LNCaP clone FGC (cell line): ENCODE measurements around the gene SLC25A15.
A peak's percentile ranks its signal among the peaks of the same experiment; 100 is the strongest.

Experiments used
- DNase-seq: peaks from one replicate; pipeline ENCODE4 v3.0.0-alpha.2; 2011; ENCODE audit warnings: low read depth
- H3K4me3 ChIP-seq: 2 replicates; pipeline ENCODE4 v1.5.1; 2011; ENCODE audit warnings: mild to moderate bottlenecking, low read depth, low read length, control low read depth
- CTCF ChIP-seq: IDR thresholded peaks from 2 replicates; pipeline ENCODE4 v1.5.1; 2012; ENCODE audit warnings: mild to moderate bottlenecking; ENCODE audit not compliant: control insufficient read depth, insufficient read depth; ENCODE audit errors: extremely low read depth

The SLC25A15 gene

GRCh38 chr13:40774672-40775071, 14.7 kb upstream of the SLC25A15 start:
- DNase-seq = no peak
- no peak for TF ChIP-seq CTCF
- H3K4me3 ChIP-seq = no peak overlapping the region

GRCh38 chr13:40776232-40776631, 13.2 kb upstream of the SLC25A15 start:
- H3K4me3 ChIP-seq = no peak overlapping the region
- no peak for TF ChIP-seq CTCF
- no peak for DNase-seq

- no peak overlapping the region for H3K4me3 ChIP-seq
- no peak for DNase-seq
- no peak for TF ChIP-seq CTCF
Observed at GRCh38 chr13:40776681-40777165, 12.7 kb upstream of the SLC25A15 start.

GRCh38 chr13:40777166-40777808, 12.1 kb upstream of the SLC25A15 start:
- 0 out of 2 replicates have a peak overlapping the region, but pooled peaks have one; percentile 16 for H3K4me3 ChIP-seq
- TF ChIP-seq CTCF = peak; percentile 62
- no peak for DNase-seq

GRCh38 chr13:40777809-40778175, 11.6 kb upstream of the SLC25A15 start:
- H3K4me3 ChIP-seq = no peak overlapping the region
- no peak for DNase-seq
- TF ChIP-seq CTCF = no peak

GRCh38 chr13:40779049-40779448, 10.4 kb upstream of the SLC25A15 start:
- no peak for DNase-seq
- TF ChIP-seq CTCF = no peak
- no peak overlapping the region for H3K4me3 ChIP-seq

- DNase-seq = no peak
- TF ChIP-seq CTCF = no peak
- no peak overlapping the region for H3K4me3 ChIP-seq
Observed at GRCh38 chr13:40779796-40780285, 9.6 kb upstream of the SLC25A15 start.
